ENCODE data around the gene SMYD3. TPM values are rescaled to one million over a fixed set of nuclear protein-coding genes. Genes with fewer than 3 reads are reported as not detected.

The SMYD3 gene
- total RNA-seq, 2 donors from 2014 or later, result 8.8 to 19.0 TPM

DNA sequence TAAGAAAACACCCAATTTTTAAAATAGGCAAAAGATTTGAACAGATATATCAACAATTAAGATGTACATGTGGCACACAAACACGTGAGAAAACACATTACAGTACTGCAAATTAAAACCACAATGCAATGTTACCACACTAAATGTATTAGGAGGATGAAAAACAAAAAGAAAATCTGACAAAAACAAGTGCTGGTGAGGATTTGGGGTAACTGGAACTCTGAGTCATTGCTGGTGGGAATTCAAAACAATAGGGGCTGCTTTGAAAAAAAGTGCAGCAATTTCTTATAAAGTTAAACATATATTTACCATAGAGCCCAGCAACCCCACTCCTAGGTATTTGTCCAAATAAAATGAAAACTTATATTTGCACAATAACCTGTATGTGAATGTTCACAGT, 614.1 kb downstream of the SMYD3 start:
- DNase-seq (ENCODE audit: low spot score) (no peak), ATAC-seq (ENCODE audit: insufficient number of reproducible peaks, low FRiP score, low read depth) (no peak)
- TF ChIP-seq, protein P1, sequence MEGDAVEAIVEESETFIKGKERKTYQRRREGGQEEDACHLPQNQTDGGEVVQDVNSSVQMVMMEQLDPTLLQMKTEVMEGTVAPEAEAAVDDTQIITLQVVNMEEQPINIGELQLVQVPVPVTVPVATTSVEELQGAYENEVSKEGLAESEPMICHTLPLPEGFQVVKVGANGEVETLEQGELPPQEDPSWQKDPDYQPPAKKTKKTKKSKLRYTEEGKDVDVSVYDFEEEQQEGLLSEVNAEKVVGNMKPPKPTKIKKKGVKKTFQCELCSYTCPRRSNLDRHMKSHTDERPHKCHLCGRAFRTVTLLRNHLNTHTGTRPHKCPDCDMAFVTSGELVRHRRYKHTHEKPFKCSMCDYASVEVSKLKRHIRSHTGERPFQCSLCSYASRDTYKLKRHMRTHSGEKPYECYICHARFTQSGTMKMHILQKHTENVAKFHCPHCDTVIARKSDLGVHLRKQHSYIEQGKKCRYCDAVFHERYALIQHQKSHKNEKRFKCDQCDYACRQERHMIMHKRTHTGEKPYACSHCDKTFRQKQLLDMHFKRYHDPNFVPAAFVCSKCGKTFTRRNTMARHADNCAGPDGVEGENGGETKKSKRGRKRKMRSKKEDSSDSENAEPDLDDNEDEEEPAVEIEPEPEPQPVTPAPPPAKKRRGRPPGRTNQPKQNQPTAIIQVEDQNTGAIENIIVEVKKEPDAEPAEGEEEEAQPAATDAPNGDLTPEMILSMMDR (IDR thresholded peaks at IDR 0.05), result no peak
- Histone ChIP-seq H3K9me3 (peaks cover 2% of the 10 kb centered on the region), H3K4me1 (ENCODE audit: control insufficient read depth in 1 of 2, low read depth in 2 of 2) (no peaks in the 10 kb centered on the region), H3K27ac (no peak overlapping the region), H3K27me3 (replicated peaks; ENCODE audit: insufficient read depth) (no peaks in the 10 kb centered on the region), H3K36me3 (no peaks in the 10 kb centered on the region), H3K4me3 (no peak overlapping the region)

DNA sequence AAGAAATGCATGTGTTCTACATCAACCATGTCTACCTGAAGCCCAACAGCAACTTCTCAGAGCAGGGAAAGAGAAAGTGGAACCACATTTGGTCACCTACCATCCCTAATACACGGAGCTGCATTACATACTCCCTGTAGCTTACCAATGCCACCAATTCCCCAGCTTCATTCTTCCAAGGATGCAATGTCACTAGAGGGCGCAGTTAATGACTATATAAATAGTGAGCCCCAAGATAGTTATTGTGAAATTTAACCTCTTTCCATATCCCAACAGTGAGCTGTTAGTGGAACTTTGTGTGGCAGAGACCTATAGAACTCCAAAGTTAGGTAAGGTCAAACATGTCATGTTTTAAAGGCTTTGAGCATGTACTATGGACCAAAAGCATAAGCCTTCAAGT, 618.3 kb downstream of the SMYD3 start:
- ATAC-seq (ENCODE audit: insufficient number of reproducible peaks, low FRiP score, low read depth), result no peak
- peaks cover 2% of the 10 kb centered on the region for H3K9me3 ChIP-seq
- TF ChIP-seq, protein P1 (IDR thresholded peaks at IDR 0.05), result no peak
- H3K27ac ChIP-seq, result no peak overlapping the region
- no peaks in the 10 kb centered on the region for H3K36me3 ChIP-seq
- no peak overlapping the region for H3K4me3 ChIP-seq
- no peaks in the 10 kb centered on the region for H3K4me1 ChIP-seq (ENCODE audit: control insufficient read depth in 1 of 2, low read depth in 2 of 2)
- no peaks in the 10 kb centered on the region for H3K27me3 ChIP-seq (replicated peaks; ENCODE audit: insufficient read depth)
- DNase-seq (ENCODE audit: low spot score), result no peak

DNA sequence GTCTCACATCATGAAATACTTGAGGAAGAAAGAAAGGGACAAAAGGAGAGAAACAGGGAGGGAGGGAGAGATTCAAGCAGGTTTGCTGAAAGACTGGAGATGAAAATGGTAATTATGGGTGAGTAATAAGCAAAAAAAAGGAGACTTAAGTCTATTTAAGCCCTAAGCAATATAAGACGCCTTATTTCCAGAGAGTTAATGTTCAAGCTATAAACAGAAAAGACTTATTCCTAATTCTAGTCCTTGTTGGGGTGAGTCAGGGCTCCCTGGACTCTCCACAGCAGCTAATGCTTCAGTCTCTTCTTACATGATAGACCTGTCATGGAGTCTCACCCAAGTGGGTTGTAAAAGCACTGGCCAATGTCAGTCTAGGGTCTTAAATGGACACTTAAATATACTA, 619.2 kb downstream of the SMYD3 start:
- TF ChIP-seq, protein P1 (IDR thresholded peaks at IDR 0.05), result no peak
- Histone ChIP-seq H3K27me3 (replicated peaks; ENCODE audit: insufficient read depth) (no peaks in the 10 kb centered on the region), H3K9me3 (no peaks in the 10 kb centered on the region), H3K27ac (no peak overlapping the region), H3K4me1 (ENCODE audit: control insufficient read depth in 1 of 2, low read depth in 2 of 2) (no peaks in the 10 kb centered on the region), H3K4me3 (no peak overlapping the region), H3K36me3 (no peaks in the 10 kb centered on the region)
- DNase-seq (ENCODE audit: low spot score) (no peak), ATAC-seq (ENCODE audit: insufficient number of reproducible peaks, low FRiP score, low read depth) (no peak)

DNA sequence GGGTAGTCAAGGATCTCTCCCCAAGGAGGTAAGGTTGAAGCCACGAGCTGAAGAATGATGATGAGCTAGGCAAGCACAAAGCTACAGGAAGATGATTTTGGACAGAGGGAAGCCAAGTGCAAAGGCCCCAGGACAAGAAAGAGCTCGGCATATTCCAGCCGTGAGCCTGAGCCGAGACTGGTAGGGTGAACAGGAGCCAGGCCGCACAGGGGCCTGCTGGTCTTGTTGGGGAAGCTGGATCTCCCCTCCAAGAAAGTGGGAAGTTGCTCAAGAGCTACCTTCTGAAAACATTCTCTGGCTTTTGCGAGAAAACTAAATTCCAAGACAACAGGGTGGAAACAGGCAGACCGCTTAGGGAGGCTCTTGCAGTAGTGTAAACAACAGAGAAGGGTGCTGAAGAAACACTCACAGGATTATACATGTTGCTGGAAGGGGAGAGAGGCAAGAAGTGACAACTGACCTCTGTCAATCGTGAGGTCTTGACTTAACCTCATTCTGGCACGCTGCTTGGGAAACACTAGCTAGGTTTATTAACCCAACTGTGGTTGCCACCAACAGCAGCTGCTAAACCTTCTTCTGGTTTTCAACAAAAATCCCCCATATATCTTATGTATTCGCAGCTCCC, 625.2 kb downstream of the SMYD3 start:
- H3K27me3 ChIP-seq (replicated peaks; ENCODE audit: insufficient read depth), result no peaks in the 10 kb centered on the region
- no peak overlapping the region for H3K27ac ChIP-seq
- no peaks in the 10 kb centered on the region for H3K9me3 ChIP-seq
- no peaks in the 10 kb centered on the region for H3K4me1 ChIP-seq (ENCODE audit: control insufficient read depth in 1 of 2, low read depth in 2 of 2)
- no peak for ATAC-seq (ENCODE audit: insufficient number of reproducible peaks, low FRiP score, low read depth)
- TF ChIP-seq, protein P1 (IDR thresholded peaks at IDR 0.05), result no peak
- DNase-seq (ENCODE audit: low spot score), result no peak
- no peaks in the 10 kb centered on the region for H3K36me3 ChIP-seq
- H3K4me3 ChIP-seq, result no peak overlapping the region

DNA sequence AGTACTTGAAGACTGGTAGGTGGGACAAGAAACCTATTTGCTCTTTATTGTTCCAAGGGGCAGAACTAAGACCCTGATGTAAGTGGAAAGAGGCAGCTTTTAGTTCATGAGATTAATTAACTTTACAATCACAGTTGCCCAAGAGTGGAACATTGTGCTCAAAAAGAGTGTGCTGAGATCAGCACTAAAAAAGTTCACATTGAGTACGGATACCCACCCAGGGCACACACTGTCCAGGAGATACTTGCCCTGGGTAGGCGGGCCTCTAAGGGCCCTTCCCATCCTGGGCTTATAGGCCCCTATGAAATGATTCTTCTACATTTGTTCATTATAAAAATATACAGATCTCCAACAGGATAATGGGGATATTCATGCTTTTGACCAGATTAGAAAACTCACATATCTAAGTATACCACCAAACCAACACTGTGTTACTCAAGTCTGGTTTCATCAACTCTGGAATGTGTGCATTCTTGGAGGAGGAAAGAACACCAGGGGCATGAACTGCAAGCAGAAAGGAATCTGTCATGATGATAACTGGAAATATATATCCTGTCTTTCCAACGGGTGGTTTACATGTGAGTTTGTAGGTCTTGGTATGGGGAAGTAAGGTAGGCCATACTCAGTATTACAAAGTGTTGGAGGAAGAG, 626.2 kb downstream of the SMYD3 start:
- H3K36me3 ChIP-seq, result no peaks in the 10 kb centered on the region
- ATAC-seq (ENCODE audit: insufficient number of reproducible peaks, low FRiP score, low read depth) (no peak), DNase-seq (ENCODE audit: low spot score) (no peak)
- H3K27ac ChIP-seq, result no peak overlapping the region
- no peaks in the 10 kb centered on the region for H3K27me3 ChIP-seq (replicated peaks; ENCODE audit: insufficient read depth)
- H3K4me1 ChIP-seq (ENCODE audit: control insufficient read depth in 1 of 2, low read depth in 2 of 2), result peaks cover 0 to under 1% of the 10 kb centered on the region in 2 donors
- no peaks in the 10 kb centered on the region for H3K9me3 ChIP-seq
- H3K4me3 ChIP-seq, result no peak overlapping the region
- TF ChIP-seq, protein P1 (IDR thresholded peaks at IDR 0.05), result no peak
